ENCODE data around the gene CRBN.

CRBN gene

GRCh38 chr3:3119393-3119851 lies 60.1 kb downstream of the CRBN start:
- no peak for DNase-seq (ENCODE audit: low read depth)
- no peak overlapping the region for H3K4me3 ChIP-seq (replicated peaks; ENCODE audit: low read depth, low read length)
- no peak for TF ChIP-seq CTCF (IDR thresholded peaks at IDR 0.05; ENCODE audit: low read length, missing control alignments)

- TF ChIP-seq CTCF (IDR thresholded peaks at IDR 0.05; ENCODE audit: low read length, missing control alignments), result no peak
- no peak for DNase-seq (ENCODE audit: low read depth)
These were observed 61.8 kb downstream of the CRBN start for GRCh38 chr3:3117651-3118050.

GRCh38 chr3:3113042-3113709 lies 66.3 kb downstream of the CRBN start:
- no peak for TF ChIP-seq CTCF (IDR thresholded peaks at IDR 0.05; ENCODE audit: low read length, missing control alignments)
- no peak for DNase-seq (ENCODE audit: low read depth)
- no peak overlapping the region for H3K4me3 ChIP-seq (replicated peaks; ENCODE audit: low read depth, low read length)

More at GRCh38 chr3:3117651-3118050, 61.8 kb downstream of the CRBN start:
- no peak overlapping the region for H3K4me3 ChIP-seq (replicated peaks; ENCODE audit: low read depth, low read length)

- no peak overlapping the region for H3K4me3 ChIP-seq (replicated peaks; ENCODE audit: low read depth, low read length)
- TF ChIP-seq CTCF (IDR thresholded peaks at IDR 0.05; ENCODE audit: low read length, missing control alignments), result no peak
- DNase-seq (ENCODE audit: low read depth), result no peak
These were observed 68.6 kb downstream of the CRBN start for GRCh38 chr3:3110749-3111361.

GRCh38 chr3:3110299-3110630 lies 69.2 kb downstream of the CRBN start, which contains the start of gene IL5RA:
Gene IL5RA (minus strand): TSS chr3:3110374. CDS start chr3:3104984, 5,390 bp downstream.
- peak; percentile 48 for DNase-seq (ENCODE audit: low read depth)
- H3K4me3 ChIP-seq (replicated peaks; ENCODE audit: low read depth, low read length), result no peak within 1 kb of the TSS
- TF ChIP-seq CTCF (IDR thresholded peaks at IDR 0.05; ENCODE audit: low read length, missing control alignments), result no peak

GRCh38 chr3:3109407-3110298 lies 69.8 kb downstream of the CRBN start:
- H3K4me3 ChIP-seq (replicated peaks; ENCODE audit: low read depth, low read length), result no peak overlapping the region
- peak; percentile 8 for DNase-seq (ENCODE audit: low read depth)
- TF ChIP-seq CTCF (IDR thresholded peaks at IDR 0.05; ENCODE audit: low read length, missing control alignments), result no peak
